Gastrocnemius medialis (tissue), 4 donors: ENCODE results near the gene SLF1.

Source experiments
- CTCF ChIP-seq, 5 experiments: fragments of 450-650 bp in 3 of 5; fragments of 200-600 bp in 2 of 5; sonication (generic) in 2 of 5; IDR thresholded peaks in 4 of 5; conservative IDR thresholded peaks in 1 of 5; 1 replicate in 4 of 5; 2 replicates in 1 of 5; pipeline ENCODE4 v1.5.1; 2016 to 2019; ENCODE audit warnings: antibody characterized with exemption in 5 of 5, mild to moderate bottlenecking in 3 of 5, moderate library complexity in 3 of 5
- POLR2A ChIP-seq, 2 donors: fragments of 450-650 bp; IDR thresholded peaks; one replicate each; pipeline ENCODE4 v1.6.1; 2017; ENCODE audit warnings: antibody characterized with exemption in 2 of 2, mild to moderate bottlenecking in 2 of 2, moderate library complexity in 2 of 2

- no peak for TF ChIP-seq CTCF (IDR thresholded peaks at IDR 0.05 in 4 of 5, conservative IDR thresholded peaks at IDR 0.05 in 1 of 5)
- no peak for TF ChIP-seq POLR2A (IDR thresholded peaks at IDR 0.05)
Measured at GRCh38 chr5:94707359-94707758, 88.9 kb downstream of the SLF1 start.
